ENCODE results near the gene ATP5F1D.

DNA sequence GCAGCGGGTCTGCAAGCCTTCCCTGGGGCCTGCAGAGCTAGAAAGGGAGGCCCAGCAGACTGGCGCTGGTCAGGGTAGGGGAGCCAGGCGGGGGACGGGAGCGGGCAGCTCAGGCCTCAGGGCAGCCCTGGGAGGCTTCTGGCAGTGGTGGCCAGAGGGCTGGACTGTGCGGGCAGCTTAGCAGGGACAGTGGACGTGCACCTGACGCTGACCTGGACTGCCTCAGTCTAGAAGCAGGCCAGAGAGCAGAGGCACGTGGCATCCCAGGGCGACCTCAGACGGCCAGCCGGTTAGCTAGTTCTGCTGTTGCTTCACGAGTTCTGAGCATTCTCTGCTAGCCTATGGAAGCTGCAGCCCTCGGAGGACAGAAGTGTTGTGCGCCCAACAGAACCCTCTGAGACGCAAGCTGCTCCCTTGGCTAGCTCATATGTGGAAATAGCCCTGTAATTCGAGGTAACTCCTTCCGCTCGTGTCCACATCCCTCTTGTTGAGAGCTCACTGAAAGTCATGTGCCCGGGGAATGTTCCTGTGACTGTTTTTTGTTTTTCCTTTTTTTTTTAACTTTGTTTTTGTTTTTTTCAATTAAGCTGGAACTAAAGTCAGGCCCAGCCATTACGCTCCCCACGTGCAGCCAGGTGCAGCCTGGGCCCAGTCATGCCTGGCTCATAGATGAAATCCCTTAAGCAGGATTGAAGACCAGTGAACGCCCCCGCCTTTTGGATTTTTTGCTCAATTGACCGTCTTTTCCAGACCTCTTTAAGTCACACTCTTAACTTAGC lies 31.9 kb downstream of the ATP5F1D start:
- TF ChIP-seq, protein P1, sequence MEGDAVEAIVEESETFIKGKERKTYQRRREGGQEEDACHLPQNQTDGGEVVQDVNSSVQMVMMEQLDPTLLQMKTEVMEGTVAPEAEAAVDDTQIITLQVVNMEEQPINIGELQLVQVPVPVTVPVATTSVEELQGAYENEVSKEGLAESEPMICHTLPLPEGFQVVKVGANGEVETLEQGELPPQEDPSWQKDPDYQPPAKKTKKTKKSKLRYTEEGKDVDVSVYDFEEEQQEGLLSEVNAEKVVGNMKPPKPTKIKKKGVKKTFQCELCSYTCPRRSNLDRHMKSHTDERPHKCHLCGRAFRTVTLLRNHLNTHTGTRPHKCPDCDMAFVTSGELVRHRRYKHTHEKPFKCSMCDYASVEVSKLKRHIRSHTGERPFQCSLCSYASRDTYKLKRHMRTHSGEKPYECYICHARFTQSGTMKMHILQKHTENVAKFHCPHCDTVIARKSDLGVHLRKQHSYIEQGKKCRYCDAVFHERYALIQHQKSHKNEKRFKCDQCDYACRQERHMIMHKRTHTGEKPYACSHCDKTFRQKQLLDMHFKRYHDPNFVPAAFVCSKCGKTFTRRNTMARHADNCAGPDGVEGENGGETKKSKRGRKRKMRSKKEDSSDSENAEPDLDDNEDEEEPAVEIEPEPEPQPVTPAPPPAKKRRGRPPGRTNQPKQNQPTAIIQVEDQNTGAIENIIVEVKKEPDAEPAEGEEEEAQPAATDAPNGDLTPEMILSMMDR (IDR thresholded peaks at IDR 0.05): no peak
- TF ChIP-seq POLR2A (IDR thresholded peaks at IDR 0.05): no peak
